Progenitor cell of endocrine pancreas (in vitro differentiated cells): ENCODE measurements around the gene HMG20A. TPM values are rescaled to one million over a fixed set of nuclear protein-coding genes. Genes with fewer than 3 reads are reported as not detected.

Source experiments
- DNase-seq: peaks from one replicate; pipeline ENCODE4 v3.0.0; 2021; ENCODE audit warnings: low spot score; ENCODE audit not compliant: unreplicated experiment
- H3K27ac Mint-ChIP-seq: 2 replicates; pipeline ENCODE4 v1.8.0; 2021; ENCODE audit warnings: mild to moderate bottlenecking, moderate library complexity, mixed read lengths
- H3K27me3 Mint-ChIP-seq: 2 replicates; pipeline ENCODE4 v1.8.0; 2021; ENCODE audit warnings: mixed read lengths
- H3K36me3 Mint-ChIP-seq: 2 replicates; pipeline ENCODE4 v1.8.0; 2022; ENCODE audit warnings: mixed read lengths; ENCODE audit not compliant: insufficient read depth
- H3K4me1 Mint-ChIP-seq: 2 replicates; pipeline ENCODE4 v1.8.0; 2021; ENCODE audit warnings: low read depth, mixed read lengths
- H3K4me3 Mint-ChIP-seq: 2 replicates; pipeline ENCODE4 v1.8.0; 2021; ENCODE audit warnings: low read depth, mild to moderate bottlenecking, moderate library complexity, mixed read lengths
- H3K9me3 Mint-ChIP-seq: 2 replicates; pipeline ENCODE4 v1.8.0; 2021; ENCODE audit warnings: low read depth, mixed read lengths
- CTCF ChIP-seq: fragments of 200-600 bp; sonication (generic); IDR thresholded peaks from one replicate; pipeline ENCODE4 v1.5.0; 2021; ENCODE audit warnings: antibody characterized with exemption, mild to moderate bottlenecking; ENCODE audit not compliant: unreplicated experiment
- total RNA-seq: library from RNA; stranded (reverse); gene quantifications from 2 replicates; pipeline ENCODE4 v1.2.1, GENCODE V29; 2021

The HMG20A gene
- total RNA-seq, 1 donor from 2014 or later = 46.0 TPM

GRCh38 chr15:77380033-77380432, 40.7 kb upstream of the HMG20A start:
- H3K27ac Mint-ChIP-seq = no peak overlapping the region
- peaks cover 13% of the 10 kb centered on the region for H3K4me1 Mint-ChIP-seq
- no peaks in the 10 kb centered on the region for H3K27me3 Mint-ChIP-seq
- DNase-seq = no peak
- H3K36me3 Mint-ChIP-seq = no peaks in the 10 kb centered on the region
- TF ChIP-seq CTCF = no peak
- H3K4me3 Mint-ChIP-seq = no peak overlapping the region
- H3K9me3 Mint-ChIP-seq = no peaks in the 10 kb centered on the region

DNA sequence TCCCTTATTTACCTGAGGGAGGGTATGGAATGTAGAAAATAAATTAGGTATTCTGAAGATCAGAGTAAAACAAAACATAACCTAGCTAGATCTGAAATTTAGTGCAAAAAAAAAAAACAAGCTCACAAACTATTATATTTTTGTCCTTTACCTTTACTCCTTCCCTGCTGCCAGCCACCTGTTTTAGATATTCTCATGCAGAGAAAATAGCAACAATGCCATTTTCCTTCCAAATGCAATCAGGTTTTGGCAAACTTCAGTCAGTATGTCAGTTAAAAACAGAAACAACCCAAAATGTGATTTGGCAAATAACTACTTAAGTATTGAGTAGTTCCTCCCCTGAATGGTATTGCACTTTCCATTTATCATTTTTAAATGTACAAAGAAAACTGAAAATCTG, 36.6 kb upstream of the HMG20A start:
- Mint-ChIP-seq H3K27ac (no peak overlapping the region), H3K9me3 (no peaks in the 10 kb centered on the region), H3K36me3 (no peaks in the 10 kb centered on the region), H3K27me3 (no peaks in the 10 kb centered on the region), H3K4me3 (no peak overlapping the region), H3K4me1 (peaks cover 13% of the 10 kb centered on the region)
- TF ChIP-seq CTCF = no peak
- DNase-seq = no peak

DNA sequence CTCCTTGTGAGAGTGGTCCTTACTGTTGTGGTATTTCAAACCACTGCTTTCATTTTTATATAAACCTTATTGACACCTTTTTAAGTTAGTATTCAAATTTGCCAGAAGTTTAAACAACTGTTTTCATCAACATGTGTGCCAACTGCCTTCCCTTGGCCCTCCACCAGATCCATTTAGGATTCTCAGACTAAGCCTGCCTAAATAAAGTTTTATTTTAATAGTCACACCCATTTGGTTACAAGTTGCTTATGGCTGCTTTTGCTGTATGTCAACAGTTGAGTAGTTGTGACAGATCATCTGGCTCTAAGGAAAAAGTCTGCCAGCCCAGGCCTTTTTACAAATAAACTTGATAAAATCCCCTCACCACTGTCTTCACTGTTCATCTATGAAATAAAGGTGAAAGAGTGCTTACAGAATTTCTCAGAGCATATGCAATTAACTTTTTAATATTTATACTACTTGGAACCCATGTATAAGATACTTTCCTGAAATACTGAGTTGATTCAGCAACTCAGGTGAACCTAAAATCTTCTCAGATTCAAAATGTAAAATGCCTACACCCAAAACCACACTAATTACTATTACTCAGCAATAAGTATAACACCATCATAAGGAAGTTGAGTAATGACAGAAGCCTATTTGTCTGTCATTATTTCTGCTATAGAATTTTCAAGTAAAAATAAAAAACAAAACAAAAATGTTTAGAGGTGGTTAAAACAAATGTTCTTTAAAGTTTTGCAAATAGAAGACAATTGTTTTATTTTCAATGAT, 35.9 kb upstream of the HMG20A start:
- Mint-ChIP-seq H3K27ac (no peak overlapping the region), H3K36me3 (no peaks in the 10 kb centered on the region), H3K9me3 (no peaks in the 10 kb centered on the region), H3K27me3 (no peaks in the 10 kb centered on the region), H3K4me3 (no peak overlapping the region), H3K4me1 (peaks cover 9% of the 10 kb centered on the region)
- no peak for TF ChIP-seq CTCF
- DNase-seq = no peak

GRCh38 chr15:77386626-77387025, 34.1 kb upstream of the HMG20A start:
- DNase-seq = no peak
- H3K4me1 Mint-ChIP-seq = peaks cover under 1% of the 10 kb centered on the region
- no peak for TF ChIP-seq CTCF
- H3K4me3 Mint-ChIP-seq = no peak overlapping the region
- no peak overlapping the region for H3K27ac Mint-ChIP-seq
- no peaks in the 10 kb centered on the region for H3K9me3 Mint-ChIP-seq
- H3K27me3 Mint-ChIP-seq = no peaks in the 10 kb centered on the region
- no peaks in the 10 kb centered on the region for H3K36me3 Mint-ChIP-seq

DNA sequence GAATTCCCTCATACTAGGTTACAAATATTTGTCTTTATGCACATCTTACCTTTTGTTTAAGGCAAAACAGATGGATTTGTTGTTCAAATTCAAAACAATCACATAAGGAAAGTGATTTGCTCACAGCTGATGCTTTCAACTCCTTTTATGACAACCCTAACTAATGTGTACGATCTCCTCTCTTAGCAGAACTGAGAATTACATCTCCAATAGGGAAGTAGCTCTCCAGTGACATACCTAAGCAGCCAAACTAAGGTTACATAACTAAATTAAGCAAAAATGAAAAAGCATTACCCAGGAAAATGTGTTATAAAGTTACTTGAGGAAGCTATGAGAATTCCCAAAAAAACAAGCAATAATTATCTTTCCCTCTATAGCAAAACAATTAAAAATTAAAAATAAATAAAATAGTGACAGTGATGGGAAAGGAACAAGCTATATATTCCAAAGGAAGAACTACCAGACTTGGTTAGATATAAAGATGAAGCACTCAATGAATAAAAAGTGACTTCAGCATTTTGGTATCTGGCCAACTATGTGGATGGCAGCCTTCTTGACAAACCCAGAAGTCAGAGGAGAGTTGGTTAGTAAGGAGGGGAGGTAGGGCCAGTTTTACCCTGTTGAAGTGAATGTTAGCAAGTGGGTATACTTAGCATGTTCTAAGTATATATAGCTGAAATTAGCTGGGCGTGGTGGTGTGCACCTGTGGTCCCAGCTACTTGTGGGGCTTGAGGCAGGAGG, 33.2 kb upstream of the HMG20A start:
- TF ChIP-seq CTCF = no peak
- DNase-seq = no peak
- H3K36me3 Mint-ChIP-seq = no peaks in the 10 kb centered on the region
- H3K27me3 Mint-ChIP-seq = no peaks in the 10 kb centered on the region
- H3K4me3 Mint-ChIP-seq = no peak overlapping the region
- no peaks in the 10 kb centered on the region for H3K9me3 Mint-ChIP-seq
- no peak overlapping the region for H3K27ac Mint-ChIP-seq
- no peaks in the 10 kb centered on the region for H3K4me1 Mint-ChIP-seq
